SK-N-SH treated with all-trans-retinoic acid at 6 μM for 48 hours (cell line): ENCODE measurements around the gene DGCR2.

ENCODE experiments used
- ATAC-seq: fragments of 200-7000 bp; cut with Tn5 transposase; 3 replicates; pipeline ENCODE4 v1.9.1; 2020; ENCODE audit warnings: mild to moderate bottlenecking, moderate library complexity
- ARNTL ChIP-seq: fragments of 450-650 bp; formaldehyde crosslinking; IDR thresholded peaks from 2 replicates; pipeline ENCODE4 v1.5.0; 2020; ENCODE audit warnings: low read depth, mild to moderate bottlenecking, moderate library complexity, borderline replicate concordance
- BACH2 ChIP-seq: fragments of 250-450 bp; sonication (Bioruptor Pico); IDR thresholded peaks from 2 replicates; pipeline ENCODE4 v1.9.0; 2021; ENCODE audit warnings: mild to moderate bottlenecking, borderline replicate concordance
- CSDC2 ChIP-seq: fragments of 250-450 bp; sonication (Bioruptor Pico); IDR thresholded peaks from 2 replicates; pipeline ENCODE4 v1.5.0; 2020; ENCODE audit warnings: mild to moderate bottlenecking, moderate library complexity
- ESRRG ChIP-seq: fragments of 250-450 bp; sonication (Bioruptor Pico); IDR thresholded peaks from 2 replicates; pipeline ENCODE4 v1.6.1; 2021; ENCODE audit warnings: mild to moderate bottlenecking
- GLIS3 ChIP-seq: fragments of 250-450 bp; sonication (Bioruptor Pico); IDR thresholded peaks from 2 replicates; pipeline ENCODE4 v1.5.0; 2020; ENCODE audit warnings: mild to moderate bottlenecking, moderate library complexity
- ISL1 ChIP-seq: fragments of 250-450 bp; sonication (Bioruptor Pico); IDR thresholded peaks from 2 replicates; pipeline ENCODE4 v2.1.2; 2022; ENCODE audit warnings: mild to moderate bottlenecking, moderate library complexity
- OSR1 ChIP-seq: fragments of 250-450 bp; sonication (Bioruptor Pico); IDR thresholded peaks from 2 replicates; pipeline ENCODE4 v1.8.0; 2022; ENCODE audit warnings: moderate library complexity, mild to moderate bottlenecking, inconsistent platforms
- PPARA ChIP-seq: fragments of 250-450 bp; sonication (Bioruptor Pico); IDR thresholded peaks from 2 replicates; pipeline ENCODE4 v1.5.0; 2020; ENCODE audit warnings: mild to moderate bottlenecking, borderline replicate concordance
- RARB ChIP-seq: fragments of 250-450 bp; sonication (Bioruptor Pico); IDR thresholded peaks from 2 replicates; pipeline ENCODE4 v1.8.0; 2021; ENCODE audit warnings: mild to moderate bottlenecking, moderate library complexity
- SNAI2 ChIP-seq: fragments of 250-450 bp; sonication (Bioruptor Pico); IDR thresholded peaks from 2 replicates; pipeline ENCODE4 v1.5.0; 2020; ENCODE audit warnings: mild to moderate bottlenecking, moderate library complexity
- TCF4 ChIP-seq: fragments of 250-450 bp; sonication (Bioruptor Pico); IDR thresholded peaks from 2 replicates; pipeline ENCODE4 v1.8.0; 2021; ENCODE audit warnings: mild to moderate bottlenecking, moderate library complexity, borderline replicate concordance
- TOX ChIP-seq: fragments of 250-450 bp; sonication (Bioruptor Pico); IDR thresholded peaks from 2 replicates; pipeline ENCODE4 v1.8.0; 2021; ENCODE audit warnings: mild to moderate bottlenecking, moderate library complexity, borderline replicate concordance
- ZC3H10 ChIP-seq: fragments of 250-450 bp; sonication (Bioruptor Pico); IDR thresholded peaks from 2 replicates; pipeline ENCODE4 v1.5.1; 2021; ENCODE audit warnings: mild to moderate bottlenecking, moderate library complexity
- ZFP30 ChIP-seq: fragments of 450-650 bp; formaldehyde crosslinking; IDR thresholded peaks from 2 replicates; pipeline ENCODE4 v1.5.0; 2022; ENCODE audit warnings: mild to moderate bottlenecking, moderate library complexity
- ZNF565 ChIP-seq: fragments of 450-650 bp; formaldehyde crosslinking; conservative IDR thresholded peaks from 2 replicates; pipeline ENCODE4 v1.5.0; 2020; ENCODE audit warnings: low read depth, mild to moderate bottlenecking, moderate library complexity
- ZNF70 ChIP-seq: fragments of 450-650 bp; formaldehyde crosslinking; IDR thresholded peaks from 2 replicates; pipeline ENCODE4 v1.5.0; 2020; ENCODE audit warnings: mild to moderate bottlenecking, moderate library complexity
- ZNF8 ChIP-seq: fragments of 450-650 bp; formaldehyde crosslinking; IDR thresholded peaks from 2 replicates; pipeline ENCODE4 v1.5.0; 2020; ENCODE audit warnings: mild to moderate bottlenecking, moderate library complexity
- TF ChIP-seq, protein P1 (sequence below): fragments of 250-450 bp; sonication (Bioruptor Pico); IDR thresholded peaks from 2 replicates; pipeline ENCODE4 v1.8.0; 2020; ENCODE audit warnings: mild to moderate bottlenecking, moderate library complexity, borderline replicate concordance
- TF ChIP-seq, protein P2 (sequence below): fragments of 250-450 bp; sonication (Bioruptor Pico); IDR thresholded peaks from 2 replicates; pipeline ENCODE4 v1.5.0; 2020; ENCODE audit warnings: mild to moderate bottlenecking, moderate library complexity
- TF ChIP-seq, protein P3 (sequence below): fragments of 250-450 bp; sonication (Bioruptor Pico); IDR thresholded peaks from 2 replicates; pipeline ENCODE4 v1.5.1; 2021; ENCODE audit warnings: mild to moderate bottlenecking, moderate library complexity
- TF ChIP-seq, protein P4 (sequence below): fragments of 250-450 bp; sonication (Bioruptor Pico); IDR thresholded peaks from 2 replicates; pipeline ENCODE4 v1.8.0; 2021; ENCODE audit warnings: low read depth, mild to moderate bottlenecking, moderate library complexity, borderline replicate concordance
- TF ChIP-seq, protein P5 (sequence below): fragments of 250-450 bp; sonication (Bioruptor Pico); IDR thresholded peaks from 2 replicates; pipeline ENCODE4 v1.5.1; 2020; ENCODE audit warnings: low read depth, mild to moderate bottlenecking, moderate library complexity

Gene DGCR2

DNA sequence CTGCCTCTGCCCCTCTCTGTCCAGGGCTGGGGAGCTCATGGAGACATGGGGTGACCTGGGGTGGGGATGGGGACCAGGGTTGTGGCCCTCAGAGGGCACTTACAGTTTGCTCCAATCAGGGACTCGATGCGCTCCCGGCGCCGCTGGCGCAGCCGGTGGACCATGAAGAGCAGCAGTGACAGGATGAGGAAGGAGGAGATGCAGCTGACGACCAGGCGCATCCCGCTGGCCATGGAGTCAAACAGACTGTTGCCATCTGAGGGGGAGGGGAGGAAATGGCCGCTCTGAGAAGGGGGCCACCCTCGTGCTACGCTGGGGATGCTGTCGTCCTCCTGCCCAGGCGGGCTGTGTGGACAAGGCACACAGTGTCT, 80.5 kb downstream of the DGCR2 start:
- no peak for ATAC-seq
- TF ChIP-seq SNAI2 (CRISPR knock-in tag) (no peak), ZFP30 (CRISPR knock-in tag) (no peak), CSDC2 (CRISPR knock-in tag) (no peak), ZNF565 (CRISPR knock-in tag) (no peak), BACH2 (CRISPR knock-in tag) (no peak), TCF4 (CRISPR knock-in tag) (no peak), ESRRG (no peak), ZNF8 (CRISPR knock-in tag) (no peak), GLIS3 (CRISPR knock-in tag) (no peak), ARNTL (CRISPR knock-in tag) (no peak)
- TF ChIP-seq, protein P1, sequence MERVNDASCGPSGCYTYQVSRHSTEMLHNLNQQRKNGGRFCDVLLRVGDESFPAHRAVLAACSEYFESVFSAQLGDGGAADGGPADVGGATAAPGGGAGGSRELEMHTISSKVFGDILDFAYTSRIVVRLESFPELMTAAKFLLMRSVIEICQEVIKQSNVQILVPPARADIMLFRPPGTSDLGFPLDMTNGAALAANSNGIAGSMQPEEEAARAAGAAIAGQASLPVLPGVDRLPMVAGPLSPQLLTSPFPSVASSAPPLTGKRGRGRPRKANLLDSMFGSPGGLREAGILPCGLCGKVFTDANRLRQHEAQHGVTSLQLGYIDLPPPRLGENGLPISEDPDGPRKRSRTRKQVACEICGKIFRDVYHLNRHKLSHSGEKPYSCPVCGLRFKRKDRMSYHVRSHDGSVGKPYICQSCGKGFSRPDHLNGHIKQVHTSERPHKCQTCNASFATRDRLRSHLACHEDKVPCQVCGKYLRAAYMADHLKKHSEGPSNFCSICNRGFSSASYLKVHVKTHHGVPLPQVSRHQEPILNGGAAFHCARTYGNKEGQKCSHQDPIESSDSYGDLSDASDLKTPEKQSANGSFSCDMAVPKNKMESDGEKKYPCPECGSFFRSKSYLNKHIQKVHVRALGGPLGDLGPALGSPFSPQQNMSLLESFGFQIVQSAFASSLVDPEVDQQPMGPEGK (CRISPR knock-in tag) = no peak
- TF ChIP-seq, protein P2, sequence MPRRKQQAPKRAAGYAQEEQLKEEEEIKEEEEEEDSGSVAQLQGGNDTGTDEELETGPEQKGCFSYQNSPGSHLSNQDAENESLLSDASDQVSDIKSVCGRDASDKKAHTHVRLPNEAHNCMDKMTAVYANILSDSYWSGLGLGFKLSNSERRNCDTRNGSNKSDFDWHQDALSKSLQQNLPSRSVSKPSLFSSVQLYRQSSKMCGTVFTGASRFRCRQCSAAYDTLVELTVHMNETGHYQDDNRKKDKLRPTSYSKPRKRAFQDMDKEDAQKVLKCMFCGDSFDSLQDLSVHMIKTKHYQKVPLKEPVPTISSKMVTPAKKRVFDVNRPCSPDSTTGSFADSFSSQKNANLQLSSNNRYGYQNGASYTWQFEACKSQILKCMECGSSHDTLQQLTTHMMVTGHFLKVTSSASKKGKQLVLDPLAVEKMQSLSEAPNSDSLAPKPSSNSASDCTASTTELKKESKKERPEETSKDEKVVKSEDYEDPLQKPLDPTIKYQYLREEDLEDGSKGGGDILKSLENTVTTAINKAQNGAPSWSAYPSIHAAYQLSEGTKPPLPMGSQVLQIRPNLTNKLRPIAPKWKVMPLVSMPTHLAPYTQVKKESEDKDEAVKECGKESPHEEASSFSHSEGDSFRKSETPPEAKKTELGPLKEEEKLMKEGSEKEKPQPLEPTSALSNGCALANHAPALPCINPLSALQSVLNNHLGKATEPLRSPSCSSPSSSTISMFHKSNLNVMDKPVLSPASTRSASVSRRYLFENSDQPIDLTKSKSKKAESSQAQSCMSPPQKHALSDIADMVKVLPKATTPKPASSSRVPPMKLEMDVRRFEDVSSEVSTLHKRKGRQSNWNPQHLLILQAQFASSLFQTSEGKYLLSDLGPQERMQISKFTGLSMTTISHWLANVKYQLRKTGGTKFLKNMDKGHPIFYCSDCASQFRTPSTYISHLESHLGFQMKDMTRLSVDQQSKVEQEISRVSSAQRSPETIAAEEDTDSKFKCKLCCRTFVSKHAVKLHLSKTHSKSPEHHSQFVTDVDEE = no peak

DNA sequence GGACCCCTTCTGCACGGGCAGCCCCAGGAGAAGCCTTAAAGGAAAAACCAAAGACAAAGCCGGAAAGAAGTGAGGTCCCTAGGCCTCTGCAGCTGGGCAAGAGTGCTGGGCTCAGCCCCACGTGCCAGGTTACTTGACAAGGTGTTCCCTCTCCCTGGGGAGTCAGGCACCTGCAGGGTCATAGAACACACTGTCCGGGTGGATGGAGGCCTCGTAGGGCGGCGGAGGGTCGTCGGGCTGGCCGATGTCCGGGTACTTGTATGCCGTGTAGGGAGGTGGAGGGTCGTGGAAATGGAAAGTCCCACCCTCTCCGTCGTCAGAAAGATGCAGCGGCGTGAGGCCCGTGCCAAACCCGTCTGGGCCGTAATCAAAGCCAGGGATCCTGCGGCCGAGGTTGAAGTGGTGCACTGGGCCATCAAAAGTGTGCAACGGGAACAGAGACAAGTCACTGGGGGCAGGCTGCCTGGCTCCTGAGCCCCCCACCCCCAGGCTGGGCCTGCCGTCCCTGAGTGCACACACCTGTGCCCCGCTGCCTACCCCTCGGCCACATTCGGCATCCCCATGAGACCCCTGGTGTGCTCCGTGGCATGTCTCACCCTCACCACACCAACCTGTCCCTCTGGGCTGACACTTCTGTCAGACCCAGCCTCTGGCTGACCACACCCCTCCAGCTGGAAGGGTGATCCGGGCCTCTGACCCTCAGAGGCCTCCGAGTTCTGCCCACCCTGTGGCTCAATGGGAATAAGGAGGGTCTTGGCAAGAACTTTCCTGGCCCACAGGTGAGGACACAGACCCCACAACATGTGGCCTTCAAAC, 81.1 kb downstream of the DGCR2 start:
- no peak for ATAC-seq
- TF ChIP-seq, protein P3, sequence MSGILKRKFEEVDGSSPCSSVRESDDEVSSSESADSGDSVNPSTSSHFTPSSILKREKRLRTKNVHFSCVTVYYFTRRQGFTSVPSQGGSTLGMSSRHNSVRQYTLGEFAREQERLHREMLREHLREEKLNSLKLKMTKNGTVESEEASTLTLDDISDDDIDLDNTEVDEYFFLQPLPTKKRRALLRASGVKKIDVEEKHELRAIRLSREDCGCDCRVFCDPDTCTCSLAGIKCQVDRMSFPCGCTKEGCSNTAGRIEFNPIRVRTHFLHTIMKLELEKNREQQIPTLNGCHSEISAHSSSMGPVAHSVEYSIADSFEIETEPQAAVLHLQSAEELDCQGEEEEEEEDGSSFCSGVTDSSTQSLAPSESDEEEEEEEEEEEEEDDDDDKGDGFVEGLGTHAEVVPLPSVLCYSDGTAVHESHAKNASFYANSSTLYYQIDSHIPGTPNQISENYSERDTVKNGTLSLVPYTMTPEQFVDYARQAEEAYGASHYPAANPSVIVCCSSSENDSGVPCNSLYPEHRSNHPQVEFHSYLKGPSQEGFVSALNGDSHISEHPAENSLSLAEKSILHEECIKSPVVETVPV (CRISPR knock-in tag) = no peak
- TF ChIP-seq PPARA = no peak

DNA sequence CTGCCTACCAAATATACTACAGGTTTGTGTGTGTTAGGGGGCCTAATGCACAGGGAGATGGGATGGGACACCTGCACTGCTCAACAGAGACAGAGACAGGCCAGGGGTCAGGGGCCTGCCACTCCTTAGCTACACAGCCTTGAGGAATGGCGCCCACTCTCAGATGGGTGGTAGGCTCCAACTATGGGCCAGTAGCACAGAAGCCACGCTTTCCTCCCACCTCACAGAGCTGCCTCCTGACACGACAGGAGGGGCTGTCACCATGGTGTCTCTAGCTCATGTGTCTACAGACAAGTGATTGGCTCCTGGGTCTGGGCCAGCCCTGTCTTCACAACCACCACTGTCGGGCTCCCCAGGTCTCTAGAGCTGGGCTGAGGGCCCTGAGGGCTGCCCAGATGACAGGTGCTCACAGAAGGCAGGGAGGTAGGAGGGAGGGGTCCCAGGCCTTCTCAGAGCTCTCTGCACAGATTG, 81.8 kb downstream of the DGCR2 start:
- ATAC-seq = no peak
- TF ChIP-seq, protein P4, sequence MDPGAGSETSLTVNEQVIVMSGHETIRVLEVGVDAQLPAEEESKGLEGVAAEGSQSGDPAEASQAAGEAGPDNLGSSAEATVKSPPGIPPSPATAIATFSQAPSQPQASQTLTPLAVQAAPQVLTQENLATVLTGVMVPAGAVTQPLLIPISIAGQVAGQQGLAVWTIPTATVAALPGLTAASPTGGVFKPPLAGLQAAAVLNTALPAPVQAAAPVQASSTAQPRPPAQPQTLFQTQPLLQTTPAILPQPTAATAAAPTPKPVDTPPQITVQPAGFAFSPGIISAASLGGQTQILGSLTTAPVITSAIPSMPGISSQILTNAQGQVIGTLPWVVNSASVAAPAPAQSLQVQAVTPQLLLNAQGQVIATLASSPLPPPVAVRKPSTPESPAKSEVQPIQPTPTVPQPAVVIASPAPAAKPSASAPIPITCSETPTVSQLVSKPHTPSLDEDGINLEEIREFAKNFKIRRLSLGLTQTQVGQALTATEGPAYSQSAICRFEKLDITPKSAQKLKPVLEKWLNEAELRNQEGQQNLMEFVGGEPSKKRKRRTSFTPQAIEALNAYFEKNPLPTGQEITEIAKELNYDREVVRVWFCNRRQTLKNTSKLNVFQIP (CRISPR knock-in tag) = no peak
- TF ChIP-seq OSR1 = no peak
- no peak for TF ChIP-seq BACH2 (CRISPR knock-in tag)
- TF ChIP-seq CSDC2 (CRISPR knock-in tag) = no peak
- TF ChIP-seq, protein P2 = no peak
- no peak for TF ChIP-seq PPARA
- TF ChIP-seq ESRRG = no peak
- no peak for TF ChIP-seq ZFP30 (CRISPR knock-in tag)
- TF ChIP-seq RARB = no peak
- TF ChIP-seq ZNF565 (CRISPR knock-in tag) = no peak
- TF ChIP-seq ZNF8 (CRISPR knock-in tag) = no peak
- TF ChIP-seq ISL1 (CRISPR knock-in tag) = no peak
- TF ChIP-seq, protein P3 (CRISPR knock-in tag) = no peak
- no peak for TF ChIP-seq ZC3H10
- TF ChIP-seq ZNF70 (CRISPR knock-in tag) = no peak
- no peak for TF ChIP-seq TOX (CRISPR knock-in tag)
- TF ChIP-seq, protein P5, sequence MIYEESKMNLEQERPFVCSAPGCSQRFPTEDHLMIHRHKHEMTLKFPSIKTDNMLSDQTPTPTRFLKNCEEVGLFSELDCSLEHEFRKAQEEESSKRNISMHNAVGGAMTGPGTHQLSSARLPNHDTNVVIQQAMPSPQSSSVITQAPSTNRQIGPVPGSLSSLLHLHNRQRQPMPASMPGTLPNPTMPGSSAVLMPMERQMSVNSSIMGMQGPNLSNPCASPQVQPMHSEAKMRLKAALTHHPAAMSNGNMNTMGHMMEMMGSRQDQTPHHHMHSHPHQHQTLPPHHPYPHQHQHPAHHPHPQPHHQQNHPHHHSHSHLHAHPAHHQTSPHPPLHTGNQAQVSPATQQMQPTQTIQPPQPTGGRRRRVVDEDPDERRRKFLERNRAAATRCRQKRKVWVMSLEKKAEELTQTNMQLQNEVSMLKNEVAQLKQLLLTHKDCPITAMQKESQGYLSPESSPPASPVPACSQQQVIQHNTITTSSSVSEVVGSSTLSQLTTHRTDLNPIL (CRISPR knock-in tag) = no peak
